SK-N-SH (cell line): ENCODE measurements around the gene RNF4. TPM values are rescaled to one million over a fixed set of nuclear protein-coding genes. Genes with fewer than 3 reads are reported as not detected.

Source experiments
- CTCF ChIA-PET: fragments of 300-600, 350-600 bp; formaldehyde crosslinking; extraction: SDS; loops from one replicate; lab custom pipeline; 2021; lab: Yijun Ruan, JAX
- POLR2A ChIA-PET: fragments of 350-600 bp; sonication (Branson Sonifier 250); formaldehyde crosslinking; extraction: SDS; loops from one replicate; lab custom pipeline; 2020; ENCODE audit warnings: antibody characterized with exemption, inconsistent platforms; lab: Yijun Ruan, JAX
- DNase-seq: peaks from one replicate; pipeline ENCODE4 v3.0.0; 2012
- H2AFZ ChIP-seq: fragments of 200-600 bp; sonication (generic); 2 replicates; pipeline ENCODE4 v1.8.1; 2016; ENCODE audit warnings: antibody characterized with exemption, mild to moderate bottlenecking, low read depth
- H3F3A ChIP-seq: fragments of 200-600 bp; sonication (generic); replicated peaks from 2 replicates; pipeline ENCODE3; 2016; ENCODE audit warnings: antibody characterized with exemption, mild to moderate bottlenecking; ENCODE audit not compliant: insufficient read depth
- H3K27ac ChIP-seq, 2 experiments: fragments of 200-500 bp in 1 of 2; fragments of 200-600 bp in 1 of 2; sonication (Bioruptor generic) in 1 of 2; sonication (generic), shearing (Covaris generic) in 1 of 2; 2 replicates each; pipeline versions ENCODE4 v1.5.1 to v1.6.1; 2014 to 2016; ENCODE audit warnings: low read depth in 2 of 2, inconsistent platforms in 1 of 2, low read length in 1 of 2, mild to moderate bottlenecking in 1 of 2, mixed read lengths in 1 of 2
- H3K27me3 ChIP-seq: fragments of 200-600 bp; sonication (generic), shearing (Covaris generic); 2 replicates; pipeline ENCODE4 v1.6.1; 2016; ENCODE audit warnings: mixed run types; ENCODE audit not compliant: insufficient read depth
- H3K36me3 ChIP-seq, 2 experiments: fragments of 200-500 bp in 1 of 2; fragments of 200-600 bp in 1 of 2; sonication (Bioruptor generic) in 1 of 2; sonication (generic) in 1 of 2; replicated peaks in 1 of 2; 2 replicates each; pipeline versions ENCODE3 to v1.5.1; 2014 to 2016; ENCODE audit warnings: low read length in 1 of 2, mild to moderate bottlenecking in 1 of 2; ENCODE audit not compliant: insufficient read depth in 2 of 2, control insufficient read depth in 1 of 2
- H3K4me1 ChIP-seq, 2 experiments: fragments of 200-500 bp in 1 of 2; fragments of 200-600 bp in 1 of 2; sonication (Bioruptor generic) in 1 of 2; sonication (generic), shearing (Covaris generic) in 1 of 2; 2 replicates each; pipeline versions ENCODE4 v1.5.1 to v1.6.1; 2014 to 2016; ENCODE audit warnings: low read depth in 1 of 2, low read length in 1 of 2, mixed run types in 1 of 2; ENCODE audit not compliant: insufficient read depth in 2 of 2, control insufficient read depth in 1 of 2
- H3K4me2 ChIP-seq: fragments of 200-600 bp; sonication (generic), shearing (Covaris generic); 2 replicates; pipeline ENCODE4 v1.6.1; 2017; ENCODE audit warnings: mixed run types
- H3K4me3 ChIP-seq, 2 experiments: fragments of 200-500 bp in 1 of 2; fragments of 200-600 bp in 1 of 2; sonication (Bioruptor generic) in 1 of 2; sonication (generic), shearing (Covaris generic) in 1 of 2; 2 replicates each; pipeline versions ENCODE4 v1.5.1 to v1.8.1; 2014 to 2016; ENCODE audit warnings: low read depth in 2 of 2, inconsistent platforms in 1 of 2, low read length in 1 of 2, mild to moderate bottlenecking in 1 of 2, mixed read lengths in 1 of 2, moderate library complexity in 1 of 2
- H3K79me2 ChIP-seq: fragments of 200-600 bp; sonication (generic); 2 replicates; pipeline ENCODE4 v1.8.1; 2017; ENCODE audit warnings: mild to moderate bottlenecking; ENCODE audit not compliant: insufficient read depth
- H3K9ac ChIP-seq: fragments of 200-600 bp; sonication (generic); 2 replicates; pipeline ENCODE4 v1.6.1; 2017; ENCODE audit warnings: mixed run types
- H3K9me2 ChIP-seq: fragments of 200-600 bp; sonication (generic); 2 replicates; pipeline ENCODE4 v1.6.1; 2017; ENCODE audit warnings: mixed run types
- H3K9me3 ChIP-seq: fragments of 200-600 bp; sonication (generic); 2 replicates; pipeline ENCODE4 v1.6.1; 2017; ENCODE audit warnings: mixed run types, mild to moderate bottlenecking, moderate library complexity
- H4K20me1 ChIP-seq: fragments of 200-600 bp; sonication (generic); 2 replicates; pipeline ENCODE4 v1.6.1; 2017; ENCODE audit warnings: mild to moderate bottlenecking, mixed run types; ENCODE audit not compliant: insufficient read depth
- EZH2phosphoT487 ChIP-seq: fragments of 200-600 bp; sonication (generic); IDR thresholded peaks from 2 replicates; pipeline ENCODE4 v1.6.1; 2017; ENCODE audit warnings: low read depth, mixed run types, mild to moderate bottlenecking, antibody characterized with exemption, moderate library complexity, borderline replicate concordance
- FOXM1 ChIP-seq: IDR thresholded peaks from 2 replicates; pipeline ENCODE4 v1.4.0; 2012; ENCODE audit warnings: low read depth, mild to moderate bottlenecking
- GATA2 ChIP-seq: sonication (generic); formaldehyde crosslinking; IDR thresholded peaks from 2 replicates; pipeline ENCODE4 v1.5.0; 2020; ENCODE audit warnings: mild to moderate bottlenecking, missing genetic modification reagents
- JUND ChIP-seq: IDR thresholded peaks from 2 replicates; pipeline ENCODE4 v1.4.0; 2012
- POLR2AphosphoS5 ChIP-seq: IDR thresholded peaks from 2 replicates; pipeline ENCODE4 v1.6.1; 2012; ENCODE audit warnings: low read depth, low read length
- RFX5 ChIP-seq: IDR thresholded peaks from 2 replicates; pipeline ENCODE4 v1.6.1; 2012; ENCODE audit warnings: mild to moderate bottlenecking, improper control_type of control experiment, low read length
- RXRA ChIP-seq: IDR thresholded peaks from 2 replicates; pipeline ENCODE4 v1.4.0; 2012; ENCODE audit warnings: low read depth, mild to moderate bottlenecking, borderline replicate concordance
- TAF1 ChIP-seq: IDR thresholded peaks from 2 replicates; pipeline ENCODE4 v1.6.1; 2012; ENCODE audit warnings: low read depth, mild to moderate bottlenecking, low read length, moderate library complexity, borderline replicate concordance
- TEAD4 ChIP-seq: IDR thresholded peaks from 2 replicates; pipeline ENCODE4 v1.4.0; 2012; ENCODE audit warnings: mild to moderate bottlenecking, borderline replicate concordance; ENCODE audit not compliant: insufficient read depth
- USF2 ChIP-seq: fragments of 150-350 bp; IDR thresholded peaks from 2 replicates; pipeline ENCODE4 v1.6.1; 2017; ENCODE audit warnings: antibody characterized with exemption, low read length, low read depth, borderline replicate concordance
- WGBS: methylation state at CpG from one replicate; pipeline ENCODE4 v1.1.6; 2017; ENCODE audit warnings: low lambda C conversion rate; 5-methylcytosine and 5-hydroxymethylcytosine counted together
- polyA plus RNA-seq, 3 experiments: library from polyadenylated mRNA; depleted of rRNA; stranded (reverse); fragments of >200 nt; gene quantifications; 2 replicates each; pipeline ENCODE4 v1.2.3, GENCODE V29; 2012
- TF ChIP-seq, protein P1 (sequence below): IDR thresholded peaks from 2 replicates; pipeline ENCODE4 v1.4.0; 2012; ENCODE audit warnings: low read depth, borderline replicate concordance
- TF ChIP-seq, protein P2 (sequence below): IDR thresholded peaks from 2 replicates; pipeline ENCODE4; 2012

The RNF4 gene
- polyA plus RNA-seq, 1 of the 3 experiments (the other 2 are of a cell fraction) = 60.7 TPM

GRCh38 chr4:2457481-2458295 is 11.2 kb upstream of the RNF4 start:
- CTCF ChIA-PET = interaction anchor here (0.7 kb wide), 1 partner anchor 44 kb away, joined by 3 read pairs; no protein-coding TSS in a partner anchor
- no peak for TF ChIP-seq POLR2AphosphoS5
- no peak for TF ChIP-seq JUND
- no peak for TF ChIP-seq FOXM1
- TF ChIP-seq, protein P1, sequence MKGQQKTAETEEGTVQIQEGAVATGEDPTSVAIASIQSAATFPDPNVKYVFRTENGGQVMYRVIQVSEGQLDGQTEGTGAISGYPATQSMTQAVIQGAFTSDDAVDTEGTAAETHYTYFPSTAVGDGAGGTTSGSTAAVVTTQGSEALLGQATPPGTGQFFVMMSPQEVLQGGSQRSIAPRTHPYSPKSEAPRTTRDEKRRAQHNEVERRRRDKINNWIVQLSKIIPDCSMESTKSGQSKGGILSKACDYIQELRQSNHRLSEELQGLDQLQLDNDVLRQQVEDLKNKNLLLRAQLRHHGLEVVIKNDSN = no peak
- no peak for TF ChIP-seq USF2
- TF ChIP-seq TAF1 = no peak
- TF ChIP-seq RXRA = no peak
- TF ChIP-seq TEAD4 = no peak
- no peaks in the 10 kb centered on the region for H4K20me1 ChIP-seq

DNA sequence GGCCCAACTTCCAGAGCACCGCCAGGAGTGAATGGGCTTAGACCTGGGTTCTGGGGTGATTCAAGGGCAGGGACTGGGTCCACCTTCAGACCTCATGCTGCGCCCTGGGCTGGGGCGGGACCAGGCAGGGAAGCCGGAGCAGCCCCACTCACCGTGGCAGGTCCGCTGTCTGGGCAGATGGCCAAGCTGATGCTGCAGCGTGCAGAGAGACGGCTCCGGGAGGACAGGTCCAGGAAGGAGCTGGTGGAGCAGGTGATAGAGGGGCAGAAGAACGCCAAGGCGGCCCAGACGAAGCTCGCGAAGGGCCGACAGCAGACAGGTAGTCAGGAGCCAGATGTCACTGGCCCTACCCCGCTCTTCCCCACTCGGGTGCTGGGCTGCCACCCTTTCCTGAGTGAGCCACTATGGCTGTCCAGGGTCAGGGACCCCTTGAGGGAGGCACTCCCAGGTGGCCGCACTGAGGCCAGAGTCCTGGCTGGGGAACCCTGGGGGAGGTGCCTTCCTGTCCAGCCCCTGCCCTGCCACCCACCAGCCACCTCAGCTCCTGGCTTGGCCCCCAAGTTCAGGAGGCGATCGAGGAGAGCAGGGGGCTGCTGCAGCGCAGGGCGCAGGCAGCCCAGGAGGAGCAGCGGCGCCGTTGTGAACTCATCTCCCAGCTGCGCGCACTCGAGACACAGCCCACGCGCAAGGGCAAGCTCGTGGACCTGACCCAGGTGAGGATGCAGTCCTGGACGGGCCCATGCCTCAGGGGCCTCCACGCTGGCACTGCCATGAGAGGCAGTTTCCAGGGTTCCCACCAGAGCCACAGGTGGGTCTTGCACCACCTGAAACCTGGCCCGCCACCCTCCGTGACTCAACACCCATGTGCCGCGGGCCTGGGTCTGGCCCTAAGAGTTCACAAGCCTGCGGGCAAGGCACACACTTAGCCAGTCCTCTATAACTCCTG is 10.1 kb upstream of the RNF4 start:
- 90% methylated on average over 23 of the region's 38 CpGs for WGBS
- no peaks in the 10 kb centered on the region for H3K27me3 ChIP-seq
- H3K4me3 ChIP-seq = no peak overlapping the region

More at GRCh38 chr4:2457481-2458295, 11.2 kb upstream of the RNF4 start:
- Histone ChIP-seq H3K36me3 (no peaks in the 10 kb centered on the region), H3K4me3 (no peak overlapping the region), H3K9ac (no peak overlapping the region), H3K27ac (no peak overlapping the region), H3K79me2 (no peaks in the 10 kb centered on the region), H3K4me2 (no peak overlapping the region), H3K9me2 (no peaks in the 10 kb centered on the region), H3F3A (peaks cover 4% of the 10 kb centered on the region), H3K9me3 (no peaks in the 10 kb centered on the region), H2AFZ (no peak overlapping the region), H3K4me1 (peaks cover 0 to 12% of the 10 kb centered on the region in 2 experiments; a peak in 1 of 4 replicates), H3K27me3 (no peaks in the 10 kb centered on the region)
- POLR2A ChIA-PET = no interaction called here
- DNase-seq = no peak
- WGBS = 87% methylated on average over 23 of the region's 24 CpGs

More for the DNA sequence above, 10.1 kb upstream of the RNF4 start:
- Histone ChIP-seq H3F3A (peaks cover 4% of the 10 kb centered on the region), H3K9ac (no peak overlapping the region), H2AFZ (no peak overlapping the region), H4K20me1 (no peaks in the 10 kb centered on the region), H3K79me2 (no peaks in the 10 kb centered on the region), H3K27ac (no peak overlapping the region), H3K36me3 (no peaks in the 10 kb centered on the region), H3K9me2 (no peaks in the 10 kb centered on the region), H3K4me1 (peaks cover 0 to 14% of the 10 kb centered on the region in 2 experiments; a peak in 1 of 4 replicates), H3K9me3 (no peaks in the 10 kb centered on the region), H3K4me2 (no peak overlapping the region)
- TF ChIP-seq, protein P2, sequence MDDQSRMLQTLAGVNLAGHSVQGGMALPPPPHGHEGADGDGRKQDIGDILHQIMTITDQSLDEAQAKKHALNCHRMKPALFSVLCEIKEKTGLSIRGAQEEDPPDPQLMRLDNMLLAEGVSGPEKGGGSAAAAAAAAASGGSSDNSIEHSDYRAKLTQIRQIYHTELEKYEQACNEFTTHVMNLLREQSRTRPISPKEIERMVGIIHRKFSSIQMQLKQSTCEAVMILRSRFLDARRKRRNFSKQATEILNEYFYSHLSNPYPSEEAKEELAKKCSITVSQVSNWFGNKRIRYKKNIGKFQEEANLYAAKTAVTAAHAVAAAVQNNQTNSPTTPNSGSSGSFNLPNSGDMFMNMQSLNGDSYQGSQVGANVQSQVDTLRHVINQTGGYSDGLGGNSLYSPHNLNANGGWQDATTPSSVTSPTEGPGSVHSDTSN = no peak
- TF ChIP-seq RFX5 (no peak), EZH2phosphoT487 (no peak), GATA2 (no peak)
- TF ChIP-seq, protein P1 = no peak
- POLR2A ChIA-PET = no interaction called here
- CTCF ChIA-PET = interaction anchor here (1.2 kb wide), 1 partner anchor 15 kb away, joined by 3 read pairs; no protein-coding TSS in a partner anchor
- DNase-seq = peak; percentile 37
